WTC11 (cell line): ENCODE results near the gene ITFG1.

ENCODE experiments used
- PRRX2 ChIP-seq: fragments of 250-450 bp; sonication (Bioruptor Pico); IDR thresholded peaks from 2 replicates; pipeline ENCODE4 v1.8.0; 2021; ENCODE audit warnings: mild to moderate bottlenecking
- TF ChIP-seq, protein P1 (sequence below): sonication (generic); formaldehyde crosslinking; IDR thresholded peaks from 2 replicates; pipeline ENCODE4 v1.8.0; 2022; ENCODE audit warnings: mild to moderate bottlenecking, missing genetic modification reagents
- TF ChIP-seq, protein P2 (sequence below): fragments of 200-600 bp; IDR thresholded peaks from 2 replicates; pipeline ENCODE4 v1.8.0; 2022; ENCODE audit warnings: antibody characterized with exemption
- TF ChIP-seq, protein P3 (sequence below): sonication (generic); formaldehyde crosslinking; IDR thresholded peaks from 2 replicates; pipeline ENCODE4 v1.8.0; 2022; ENCODE audit warnings: mild to moderate bottlenecking, missing genetic modification reagents

GRCh38 chr16:47504599-47504998 lies 43.7 kb upstream of the ITFG1 start:
- TF ChIP-seq, protein P1, sequence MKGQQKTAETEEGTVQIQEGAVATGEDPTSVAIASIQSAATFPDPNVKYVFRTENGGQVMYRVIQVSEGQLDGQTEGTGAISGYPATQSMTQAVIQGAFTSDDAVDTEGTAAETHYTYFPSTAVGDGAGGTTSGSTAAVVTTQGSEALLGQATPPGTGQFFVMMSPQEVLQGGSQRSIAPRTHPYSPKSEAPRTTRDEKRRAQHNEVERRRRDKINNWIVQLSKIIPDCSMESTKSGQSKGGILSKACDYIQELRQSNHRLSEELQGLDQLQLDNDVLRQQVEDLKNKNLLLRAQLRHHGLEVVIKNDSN (CRISPR knock-in tag): no peak
- no peak for TF ChIP-seq PRRX2
- TF ChIP-seq, protein P2, sequence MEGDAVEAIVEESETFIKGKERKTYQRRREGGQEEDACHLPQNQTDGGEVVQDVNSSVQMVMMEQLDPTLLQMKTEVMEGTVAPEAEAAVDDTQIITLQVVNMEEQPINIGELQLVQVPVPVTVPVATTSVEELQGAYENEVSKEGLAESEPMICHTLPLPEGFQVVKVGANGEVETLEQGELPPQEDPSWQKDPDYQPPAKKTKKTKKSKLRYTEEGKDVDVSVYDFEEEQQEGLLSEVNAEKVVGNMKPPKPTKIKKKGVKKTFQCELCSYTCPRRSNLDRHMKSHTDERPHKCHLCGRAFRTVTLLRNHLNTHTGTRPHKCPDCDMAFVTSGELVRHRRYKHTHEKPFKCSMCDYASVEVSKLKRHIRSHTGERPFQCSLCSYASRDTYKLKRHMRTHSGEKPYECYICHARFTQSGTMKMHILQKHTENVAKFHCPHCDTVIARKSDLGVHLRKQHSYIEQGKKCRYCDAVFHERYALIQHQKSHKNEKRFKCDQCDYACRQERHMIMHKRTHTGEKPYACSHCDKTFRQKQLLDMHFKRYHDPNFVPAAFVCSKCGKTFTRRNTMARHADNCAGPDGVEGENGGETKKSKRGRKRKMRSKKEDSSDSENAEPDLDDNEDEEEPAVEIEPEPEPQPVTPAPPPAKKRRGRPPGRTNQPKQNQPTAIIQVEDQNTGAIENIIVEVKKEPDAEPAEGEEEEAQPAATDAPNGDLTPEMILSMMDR: no peak
- TF ChIP-seq, protein P3, sequence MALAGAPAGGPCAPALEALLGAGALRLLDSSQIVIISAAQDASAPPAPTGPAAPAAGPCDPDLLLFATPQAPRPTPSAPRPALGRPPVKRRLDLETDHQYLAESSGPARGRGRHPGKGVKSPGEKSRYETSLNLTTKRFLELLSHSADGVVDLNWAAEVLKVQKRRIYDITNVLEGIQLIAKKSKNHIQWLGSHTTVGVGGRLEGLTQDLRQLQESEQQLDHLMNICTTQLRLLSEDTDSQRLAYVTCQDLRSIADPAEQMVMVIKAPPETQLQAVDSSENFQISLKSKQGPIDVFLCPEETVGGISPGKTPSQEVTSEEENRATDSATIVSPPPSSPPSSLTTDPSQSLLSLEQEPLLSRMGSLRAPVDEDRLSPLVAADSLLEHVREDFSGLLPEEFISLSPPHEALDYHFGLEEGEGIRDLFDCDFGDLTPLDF (CRISPR knock-in tag): no peak
